GM21367 (cell line): Measurements from ENCODE around the gene TMPRSS11A.

Experiments
- ATAC-seq: cut with Tn5 transposase; IDR thresholded peaks from one replicate; pipeline ENCODE4 v1.9.1; 2021; ENCODE audit not compliant: unreplicated experiment

TMPRSS11A gene

GRCh38 chr4:67915400-67915966, 47.8 kb downstream of the TMPRSS11A start:
- ATAC-seq = no peak

GRCh38 chr4:67912080-67912479, 51.2 kb downstream of the TMPRSS11A start:
- no peak for ATAC-seq

- ATAC-seq = no peak
Observed at GRCh38 chr4:67911638-67912037, 51.7 kb downstream of the TMPRSS11A start.

GRCh38 chr4:67911141-67911540, 52.2 kb downstream of the TMPRSS11A start:
- ATAC-seq = no peak

GRCh38 chr4:67910585-67910905, 52.7 kb downstream of the TMPRSS11A start:
- ATAC-seq = no peak

GRCh38 chr4:67909905-67910584, 53.2 kb downstream of the TMPRSS11A start:
- peak; percentile 58 for ATAC-seq

GRCh38 chr4:67907650-67908049, 55.6 kb downstream of the TMPRSS11A start:
- ATAC-seq = no peak

- no peak for ATAC-seq
Observed at GRCh38 chr4:67899096-67899495, 64.2 kb downstream of the TMPRSS11A start.

GRCh38 chr4:67897686-67898085, 65.6 kb downstream of the TMPRSS11A start:
- ATAC-seq = no peak

GRCh38 chr4:67896421-67897065, 66.8 kb downstream of the TMPRSS11A start:
- ATAC-seq = no peak

GRCh38 chr4:67894659-67895058, 68.6 kb downstream of the TMPRSS11A start:
- no peak for ATAC-seq

GRCh38 chr4:67892905-67893304, 70.4 kb downstream of the TMPRSS11A start:
- no peak for ATAC-seq

GRCh38 chr4:67892253-67892652, 71.0 kb downstream of the TMPRSS11A start:
- ATAC-seq = no peak

GRCh38 chr4:67891645-67892044, 71.6 kb downstream of the TMPRSS11A start:
- ATAC-seq = no peak

GRCh38 chr4:67886281-67886680, 77.0 kb downstream of the TMPRSS11A start:
- ATAC-seq = no peak

GRCh38 chr4:67885762-67886161, 77.5 kb downstream of the TMPRSS11A start:
- ATAC-seq = no peak

GRCh38 chr4:67884701-67885100, 78.6 kb downstream of the TMPRSS11A start:
- no peak for ATAC-seq

GRCh38 chr4:67883902-67884301, 79.4 kb downstream of the TMPRSS11A start, which contains the start of gene TMPRSS11D:
TMPRSS11D (minus strand) TSS chr4:67884002; CDS start chr4:67883933, 69 bp downstream.
- ATAC-seq = no peak

GRCh38 chr4:67883458-67883857, 79.8 kb downstream of the TMPRSS11A start:
- no peak for ATAC-seq

GRCh38 chr4:67880866-67881610, 82.3 kb downstream of the TMPRSS11A start:
- no peak for ATAC-seq

GRCh38 chr4:67879486-67879885, 83.8 kb downstream of the TMPRSS11A start:
- ATAC-seq = no peak

GRCh38 chr4:67877086-67877485, 86.2 kb downstream of the TMPRSS11A start:
- ATAC-seq = no peak
